LNCAP (cell line): ENCODE data around the gene INTS1.

Experiments
- TF ChIP-seq, protein P1 (sequence below): fragments of 450-650 bp; IDR thresholded peaks from 2 replicates; pipeline ENCODE4 v1.5.1; 2017; ENCODE audit warnings: mild to moderate bottlenecking

Gene INTS1

DNA sequence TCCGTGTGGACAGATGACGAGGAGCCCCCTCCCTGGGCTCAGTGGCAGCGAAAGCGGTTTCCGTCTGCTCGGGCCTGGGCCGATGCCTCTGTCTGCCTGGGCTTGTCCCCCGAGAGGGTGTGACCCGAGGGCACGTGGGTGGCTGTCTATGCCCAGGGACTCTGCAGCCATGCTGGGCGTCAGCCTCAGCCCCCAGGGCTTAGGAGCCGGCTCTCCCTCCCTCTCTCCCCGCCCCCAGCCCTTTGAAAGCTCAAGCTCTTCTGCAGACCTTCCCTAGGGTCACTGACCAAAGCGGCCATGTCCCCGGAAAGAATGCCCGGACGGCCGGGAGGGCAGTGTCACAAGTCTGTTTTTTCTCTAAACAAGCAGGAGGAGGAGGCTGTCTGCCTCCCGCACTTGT lies 52.0 kb downstream of the INTS1 start:
- TF ChIP-seq, protein P1, sequence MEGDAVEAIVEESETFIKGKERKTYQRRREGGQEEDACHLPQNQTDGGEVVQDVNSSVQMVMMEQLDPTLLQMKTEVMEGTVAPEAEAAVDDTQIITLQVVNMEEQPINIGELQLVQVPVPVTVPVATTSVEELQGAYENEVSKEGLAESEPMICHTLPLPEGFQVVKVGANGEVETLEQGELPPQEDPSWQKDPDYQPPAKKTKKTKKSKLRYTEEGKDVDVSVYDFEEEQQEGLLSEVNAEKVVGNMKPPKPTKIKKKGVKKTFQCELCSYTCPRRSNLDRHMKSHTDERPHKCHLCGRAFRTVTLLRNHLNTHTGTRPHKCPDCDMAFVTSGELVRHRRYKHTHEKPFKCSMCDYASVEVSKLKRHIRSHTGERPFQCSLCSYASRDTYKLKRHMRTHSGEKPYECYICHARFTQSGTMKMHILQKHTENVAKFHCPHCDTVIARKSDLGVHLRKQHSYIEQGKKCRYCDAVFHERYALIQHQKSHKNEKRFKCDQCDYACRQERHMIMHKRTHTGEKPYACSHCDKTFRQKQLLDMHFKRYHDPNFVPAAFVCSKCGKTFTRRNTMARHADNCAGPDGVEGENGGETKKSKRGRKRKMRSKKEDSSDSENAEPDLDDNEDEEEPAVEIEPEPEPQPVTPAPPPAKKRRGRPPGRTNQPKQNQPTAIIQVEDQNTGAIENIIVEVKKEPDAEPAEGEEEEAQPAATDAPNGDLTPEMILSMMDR: no peak

DNA sequence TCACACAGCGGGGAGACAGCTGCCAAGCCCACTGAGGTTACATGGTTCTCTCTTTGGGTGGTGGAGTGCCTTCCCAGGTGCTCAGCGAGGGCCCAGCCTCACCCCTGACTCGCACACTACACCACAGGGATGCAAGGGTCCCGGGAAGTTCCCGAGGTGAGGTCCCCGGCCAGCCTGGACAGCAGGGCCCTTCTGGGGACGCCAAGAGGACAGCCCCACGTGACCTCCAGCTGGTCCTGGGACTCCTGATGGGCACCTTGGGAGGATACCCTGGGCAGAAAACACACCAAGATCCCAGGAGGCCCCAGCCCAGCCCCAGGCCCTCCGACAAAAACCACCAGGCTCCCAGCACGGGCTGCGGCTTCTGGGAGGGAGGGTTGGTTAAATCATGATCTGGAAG lies 53.2 kb downstream of the INTS1 start:
- TF ChIP-seq, protein P1: no peak

DNA sequence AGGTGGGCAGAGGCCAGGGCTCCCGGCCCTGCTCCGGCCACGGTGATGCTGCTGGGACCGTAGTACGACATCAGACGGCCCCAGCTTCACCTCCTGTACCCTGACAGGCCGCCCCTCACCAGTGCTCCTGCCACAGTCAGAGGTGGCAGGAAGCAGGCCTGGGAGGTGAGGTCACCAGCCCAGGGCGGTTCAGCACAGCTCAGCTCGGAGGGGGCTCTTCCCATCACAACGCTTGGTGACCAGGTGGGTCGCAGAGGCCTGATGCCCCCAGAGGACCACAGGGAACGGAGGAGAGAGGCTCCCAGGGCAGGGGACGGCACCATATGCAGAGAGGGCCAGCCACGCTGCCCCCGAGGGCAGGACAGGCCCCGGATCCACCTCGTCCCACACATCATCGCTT lies 53.8 kb downstream of the INTS1 start:
- TF ChIP-seq, protein P1: no peak

DNA sequence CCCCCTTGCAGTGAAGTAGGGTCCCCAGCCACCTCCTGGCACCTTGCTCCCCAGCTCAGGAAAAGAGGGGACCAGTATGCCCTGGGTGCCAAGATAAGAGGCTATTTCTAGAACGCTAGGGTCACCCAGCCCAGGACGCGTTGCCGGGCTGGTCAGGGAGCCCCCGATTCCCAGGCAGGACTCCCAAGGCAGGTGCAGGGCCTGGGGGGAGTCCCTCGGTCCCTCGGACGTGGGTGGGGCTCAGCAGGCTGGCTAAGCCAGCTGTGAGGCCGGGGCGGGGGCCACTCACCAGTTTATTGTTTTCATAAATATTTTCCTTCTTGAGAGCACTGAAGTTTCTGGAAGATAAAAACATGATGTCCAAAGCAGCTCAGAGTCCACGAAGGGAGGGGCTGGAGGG lies 54.2 kb downstream of the INTS1 start:
- TF ChIP-seq, protein P1: no peak

DNA sequence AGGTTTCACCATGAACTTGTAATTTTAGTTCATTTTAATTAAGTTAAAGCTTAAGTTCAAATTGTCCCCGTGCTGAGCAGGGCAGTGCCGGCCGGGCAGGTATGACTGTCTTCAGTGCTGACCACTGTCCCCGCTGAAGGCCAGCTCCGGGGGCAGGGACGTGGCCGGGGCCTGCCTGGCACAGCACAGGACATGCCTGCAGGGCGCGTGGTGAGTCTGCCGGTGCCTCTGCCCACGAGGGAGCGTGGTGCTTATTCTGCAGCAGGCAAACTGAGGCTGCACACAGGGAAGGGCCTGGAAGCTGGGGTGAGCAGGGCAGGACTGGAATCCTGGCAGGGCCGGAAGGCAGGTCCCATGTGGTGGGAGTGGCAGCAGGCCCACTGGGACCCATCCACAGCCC lies 54.7 kb downstream of the INTS1 start:
- TF ChIP-seq, protein P1: no peak

DNA sequence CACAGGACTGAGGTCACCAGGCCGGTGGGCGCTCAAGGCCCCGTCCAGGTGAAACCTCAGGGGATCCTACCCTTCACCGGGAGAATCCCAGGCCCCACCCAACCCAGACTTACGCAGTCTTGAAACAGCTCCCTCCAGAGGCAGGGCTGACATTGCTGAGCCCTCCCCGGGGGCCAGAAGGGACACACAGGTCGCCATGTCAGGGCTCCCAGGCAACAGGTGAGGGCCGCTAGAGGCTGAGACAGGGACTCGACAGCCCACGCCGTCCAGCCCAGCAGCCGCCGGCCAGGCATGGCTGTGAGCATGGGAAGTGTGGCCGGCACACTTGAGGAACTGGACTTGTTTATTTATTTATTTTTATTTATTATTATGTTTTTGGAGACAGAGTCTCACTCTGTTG lies 55.2 kb downstream of the INTS1 start:
- TF ChIP-seq, protein P1: no peak

DNA sequence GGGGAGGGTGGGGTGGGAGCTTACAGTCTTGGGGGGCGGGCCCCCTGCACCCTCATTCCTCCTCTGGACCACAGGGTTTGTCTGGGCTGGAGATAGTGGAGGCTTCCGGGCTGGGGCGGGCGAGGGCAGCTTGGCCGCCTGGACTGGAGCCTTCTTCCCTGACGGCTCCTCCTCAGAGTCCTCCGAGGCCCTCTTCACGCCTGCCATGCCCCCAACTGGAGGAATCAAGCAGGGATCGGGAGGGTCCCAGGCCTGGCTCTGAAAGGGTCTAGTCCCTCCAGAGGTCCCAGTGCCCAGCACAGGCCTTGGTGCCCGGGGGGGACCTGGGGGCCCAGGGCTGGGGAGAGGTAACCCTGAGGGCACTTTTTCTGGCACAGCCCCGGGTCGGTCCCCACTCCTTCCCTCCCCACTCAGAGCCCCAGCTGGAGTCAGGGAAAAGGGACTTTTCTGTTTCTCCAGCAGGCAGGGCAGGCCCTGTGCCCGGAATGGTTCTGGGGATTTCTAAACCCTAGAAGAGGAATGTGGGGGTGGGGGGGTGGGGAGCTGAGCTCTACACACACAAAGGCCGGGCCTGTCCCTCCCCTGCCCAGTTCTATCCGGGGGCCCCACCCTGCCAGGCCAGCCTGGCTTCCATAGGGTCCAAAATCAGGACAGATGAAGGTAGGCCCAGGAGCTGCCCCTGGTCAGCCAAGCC lies 56.5 kb downstream of the INTS1 start:
- TF ChIP-seq, protein P1: no peak

DNA sequence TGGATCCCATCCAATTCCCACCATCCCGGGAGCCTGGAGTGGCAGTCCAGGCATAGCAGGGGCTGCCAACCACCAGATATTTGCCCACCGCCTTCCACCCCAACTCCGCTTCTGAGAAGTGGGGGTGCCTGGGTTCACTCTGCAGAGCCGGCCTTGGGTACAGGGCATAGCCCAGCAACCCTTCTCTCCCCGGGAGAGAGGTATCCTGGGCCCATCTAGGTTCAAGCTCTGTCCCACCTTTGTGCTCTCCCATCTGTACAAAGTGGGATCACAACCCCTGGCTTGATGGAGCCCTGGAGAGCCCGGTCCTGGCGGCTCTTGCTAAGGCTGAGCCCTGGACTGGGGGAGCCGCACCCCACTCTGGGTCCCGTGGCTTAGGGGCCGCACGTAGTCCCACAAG lies 57.1 kb downstream of the INTS1 start:
- TF ChIP-seq, protein P1: no peak
